H1 (cell line): ENCODE data around the gene LRRN1. TPM values are rescaled to one million over a fixed set of nuclear protein-coding genes. Genes with fewer than 3 reads are reported as not detected.

ENCODE experiments used
- CTCF ChIA-PET: fragments of 300-600 bp; sonication (Branson Sonifier 250); formaldehyde crosslinking; loops from one replicate; lab custom pipeline; 2021; ENCODE audit not compliant: partially characterized antibody; lab: Charles Lee
- POLR2A ChIA-PET: fragments of 300-600 bp; sonication (Branson Sonifier 250); formaldehyde crosslinking; loops from one replicate; lab custom pipeline; 2021; ENCODE audit warnings: inconsistent platforms; ENCODE audit not compliant: partially characterized antibody; lab: Charles Lee
- DNase-seq, 2 experiments: peaks; one replicate each; pipeline versions ENCODE4 v3.0.0 to v3.0.0-alpha.2; 2010 to 2022; ENCODE audit warnings: low spot score in 2 of 2, low read depth in 1 of 2, mixed read lengths in 1 of 2
- FAIRE-seq: peaks from 2 replicates; lab custom pipeline; 2011; peaks lifted over from hg19 to GRCh38; lab: Jason Lieb, UNC
- H2AFZ ChIP-seq: 2 replicates; pipeline ENCODE4 v1.8.1; 2012; ENCODE audit warnings: low read length, inconsistent platforms
- H2AK5ac ChIP-seq: 2 replicates; pipeline ENCODE4 v1.6.1; 2013; ENCODE audit warnings: low read depth, low read length
- H2BK120ac ChIP-seq: replicated peaks from 2 replicates; pipeline ENCODE3; 2013; ENCODE audit warnings: low read depth, low read length, inconsistent platforms
- H2BK12ac ChIP-seq: 2 replicates; pipeline ENCODE4 v1.6.1; 2013; ENCODE audit warnings: low read depth, low read length
- H2BK15ac ChIP-seq: 2 replicates; pipeline ENCODE4 v1.6.1; 2013; ENCODE audit warnings: low read length
- H2BK20ac ChIP-seq: 2 replicates; pipeline ENCODE4 v1.6.1; 2013; ENCODE audit warnings: low read length
- H2BK5ac ChIP-seq: 2 replicates; pipeline ENCODE4 v1.6.1; 2013; ENCODE audit warnings: low read depth, low read length
- H3K14ac ChIP-seq: 2 replicates; pipeline ENCODE4 v1.6.1; 2013; ENCODE audit warnings: inconsistent platforms; ENCODE audit not compliant: insufficient read length
- H3K18ac ChIP-seq: 2 replicates; pipeline ENCODE4 v1.6.1; 2013; ENCODE audit warnings: low read length; ENCODE audit errors: extremely low read depth
- H3K23ac ChIP-seq: 2 replicates; pipeline ENCODE4 v1.6.1; 2013; ENCODE audit warnings: inconsistent platforms; ENCODE audit not compliant: insufficient read length
- H3K23me2 ChIP-seq: 2 replicates; pipeline ENCODE4 v1.6.1; 2013; ENCODE audit warnings: low read depth, low read length
- H3K27ac ChIP-seq: 2 replicates; pipeline ENCODE4 v1.6.1; 2011; ENCODE audit warnings: low read depth, low read length, inconsistent platforms
- H3K27me3 ChIP-seq, 4 experiments: replicated peaks in 1 of 4; 1 replicate in 1 of 4; 2 replicates in 3 of 4; pipeline versions ENCODE4 v1.6.1 to v1.8.1; 2011 to 2013; ENCODE audit warnings: low read length in 3 of 4, mild to moderate bottlenecking in 3 of 4, inconsistent platforms in 2 of 4, mixed read lengths in 2 of 4, moderate library complexity in 1 of 4; ENCODE audit not compliant: control insufficient read depth in 3 of 4, insufficient read depth in 3 of 4; ENCODE audit errors: extremely low read depth in 1 of 4
- H3K36me3 ChIP-seq, 4 experiments: 2 replicates each; pipeline versions ENCODE4 v1.6.1 to v1.8.1; 2011 to 2013; ENCODE audit warnings: mild to moderate bottlenecking in 4 of 4, low read length in 3 of 4, moderate library complexity in 2 of 4, control low read depth in 1 of 4, inconsistent platforms in 1 of 4; ENCODE audit not compliant: insufficient read depth in 4 of 4, control insufficient read depth in 2 of 4
- H3K4ac ChIP-seq: replicated peaks from 2 replicates; pipeline ENCODE3; 2013; ENCODE audit warnings: low read length, low read depth, mixed read lengths, inconsistent platforms; ENCODE audit not compliant: insufficient read length
- H3K4me1 ChIP-seq, 4 experiments: replicated peaks in 1 of 4; 1 replicate in 1 of 4; 2 replicates in 3 of 4; pipeline versions ENCODE4 v1.6.1 to v1.8.1; 2011 to 2013; ENCODE audit warnings: low read length in 3 of 4, inconsistent platforms in 2 of 4, mixed read lengths in 1 of 4; ENCODE audit not compliant: insufficient read depth in 4 of 4, control insufficient read depth in 3 of 4
- H3K4me2 ChIP-seq, 2 experiments: 2 replicates each; pipeline versions ENCODE4 v1.6.1 to v1.8.1; 2011 to 2013; ENCODE audit warnings: low read depth in 2 of 2, low read length in 2 of 2, control low read depth in 1 of 2, inconsistent platforms in 1 of 2, mild to moderate bottlenecking in 1 of 2; ENCODE audit not compliant: insufficient read depth in 1 of 2
- H3K4me3 ChIP-seq, 4 experiments: fragments of 200-600, 300-600 bp in 1 of 4; sonication (generic), shearing (Covaris generic), sonication (Bioruptor Twin) in 1 of 4; 2 replicates each; pipeline versions ENCODE4 v1.5.1 to v1.8.1; 2011 to 2016; ENCODE audit warnings: low read length in 4 of 4, low read depth in 3 of 4, control low read depth in 2 of 4, inconsistent platforms in 2 of 4, mild to moderate bottlenecking in 2 of 4, mixed read lengths in 1 of 4, moderate library complexity in 1 of 4; ENCODE audit not compliant: insufficient read depth in 2 of 4; ENCODE audit errors: extremely low read depth in 1 of 4
- H3K56ac ChIP-seq: replicated peaks from 2 replicates; pipeline ENCODE3; 2013; ENCODE audit warnings: low read depth, mild to moderate bottlenecking, mixed read lengths, low read length, inconsistent platforms; ENCODE audit not compliant: insufficient read length
- H3K79me1 ChIP-seq: 2 replicates; pipeline ENCODE4 v1.6.1; 2013; ENCODE audit warnings: low read depth, low read length, control low read depth
- H3K79me2 ChIP-seq, 2 experiments: 2 replicates each; pipeline versions ENCODE4 v1.6.1 to v1.8.1; 2012 to 2013; ENCODE audit warnings: low read length in 2 of 2, mild to moderate bottlenecking in 2 of 2, inconsistent platforms in 1 of 2; ENCODE audit not compliant: insufficient read depth in 2 of 2, control insufficient read depth in 1 of 2
- H3K9ac ChIP-seq, 4 experiments: replicated peaks in 1 of 4; 1 replicate in 1 of 4; 2 replicates in 3 of 4; pipeline versions ENCODE4 v1.6.1 to v1.8.1; 2011 to 2013; ENCODE audit warnings: low read depth in 3 of 4, low read length in 3 of 4, control low read depth in 2 of 4, mild to moderate bottlenecking in 2 of 4, moderate library complexity in 2 of 4, inconsistent platforms in 1 of 4; ENCODE audit errors: extremely low read depth in 1 of 4
- H3K9me3 ChIP-seq, 2 experiments: 2 replicates each; pipeline versions ENCODE4 v1.6.1 to v1.8.1; 2012 to 2013; ENCODE audit warnings: mild to moderate bottlenecking in 2 of 2, moderate library complexity in 2 of 2, control low read depth in 1 of 2, inconsistent platforms in 1 of 2, low read depth in 1 of 2, low read length in 1 of 2, mixed read lengths in 1 of 2; ENCODE audit not compliant: insufficient read depth in 2 of 2
- H4K20me1 ChIP-seq, 2 experiments: replicated peaks in 1 of 2; 2 replicates each; pipeline versions ENCODE3 to v1.8.1; 2011 to 2013; ENCODE audit warnings: inconsistent platforms in 2 of 2, low read length in 2 of 2, mild to moderate bottlenecking in 1 of 2; ENCODE audit not compliant: insufficient read depth in 2 of 2, control insufficient read depth in 1 of 2
- H4K5ac ChIP-seq: 2 replicates; pipeline ENCODE4 v1.6.1; 2013; ENCODE audit warnings: low read length, low read depth, mixed read lengths, inconsistent platforms; ENCODE audit not compliant: insufficient read length
- H4K8ac ChIP-seq: 2 replicates; pipeline ENCODE4 v1.8.0; 2013; ENCODE audit warnings: mild to moderate bottlenecking, moderate library complexity, low read length, inconsistent platforms; ENCODE audit not compliant: insufficient read depth; ENCODE audit errors: extremely low read depth
- H4K91ac ChIP-seq: replicated peaks from 2 replicates; pipeline ENCODE3; 2013; ENCODE audit warnings: low read length, mixed read lengths, inconsistent platforms; ENCODE audit not compliant: insufficient read length
- BRCA1 ChIP-seq: IDR thresholded peaks from 2 replicates; pipeline ENCODE4 v1.6.1; 2012; ENCODE audit warnings: low read depth, low read length, improper control_type of control experiment
- CBX8 ChIP-seq: fragments of 300-800, 300-1000 bp; sonication (generic); IDR thresholded peaks from 2 replicates; pipeline ENCODE4 v1.7.1; 2016; ENCODE audit warnings: low read depth, low read length, borderline replicate concordance
- EZH2 ChIP-seq: fragments of 200-600 bp; sonication (generic); IDR thresholded peaks from 2 replicates; pipeline ENCODE4 v1.7.1; 2012; ENCODE audit warnings: low read depth, mild to moderate bottlenecking, moderate library complexity, low read length, inconsistent platforms; ENCODE audit not compliant: severe bottlenecking
- KDM1A ChIP-seq: fragments of 200-600, 300-600 bp; sonication (generic); IDR thresholded peaks from 2 replicates; pipeline ENCODE4 v1.7.1; 2016; ENCODE audit warnings: mild to moderate bottlenecking, low read length, borderline replicate concordance
- POU5F1 ChIP-seq: IDR thresholded peaks from 2 replicates; pipeline ENCODE4 v1.6.1; 2011; ENCODE audit warnings: low read depth, mild to moderate bottlenecking, low read length, moderate library complexity
- RBBP5 ChIP-seq: IDR thresholded peaks from 2 replicates; pipeline ENCODE4 v1.7.1; 2012; ENCODE audit warnings: low read depth, mild to moderate bottlenecking, inconsistent platforms, low read length, moderate library complexity, borderline replicate concordance
- SIX5 ChIP-seq: IDR thresholded peaks from 2 replicates; pipeline ENCODE4 v1.6.1; 2011; ENCODE audit warnings: mild to moderate bottlenecking, low read depth, low read length
- SUZ12 ChIP-seq: fragments of 200-600 bp; sonication (generic); IDR thresholded peaks from 2 replicates; pipeline ENCODE4 v1.6.1; 2012; ENCODE audit warnings: mild to moderate bottlenecking, inconsistent platforms, low read length, moderate library complexity, mixed read lengths
- WGBS, 2 experiments: shearing (Covaris generic) in 1 of 2; methylation state at CpG; one replicate each; pipeline versions ENCODE4 v1.1.6 to v1.1.7; 2013 to 2015; ENCODE audit warnings: low lambda C conversion rate in 2 of 2, mixed read lengths in 2 of 2, inconsistent platforms in 1 of 2, low coverage in 1 of 2, missing lambda C conversion rate in 1 of 2; ENCODE audit not compliant: insufficient replicate concordance in 2 of 2, insufficient coverage in 1 of 2, insufficient read length in 1 of 2; ENCODE audit errors: extremely low coverage in 1 of 2, missing lambda C conversion rate in 1 of 2; 5-methylcytosine and 5-hydroxymethylcytosine counted together
- polyA plus RNA-seq, 7 experiments: library from polyadenylated mRNA; depleted of rRNA in 3 of 7; stranded (reverse) in 5 of 7; unstranded in 2 of 7; fragments of >200 nt in 5 of 7; fragments of 200-250 nt in 2 of 7; gene quantifications; 1 replicate in 5 of 7; 2 replicates in 1 of 7; 4 replicates in 1 of 7; pipeline versions ENCODE4 v1.2.1 to v1.2.3, GENCODE V29; 2011 to 2013; ENCODE audit warnings: missing spikeins in 2 of 7, mixed read lengths in 2 of 7
- total RNA-seq: library from RNA; stranded (reverse); fragmentation: NEBNext Ultra II Directional; extraction: Animal tissue kit (Norgen Biotek cat#: 25700); gene quantifications from 2 replicates; pipeline ENCODE4 v1.2.1, GENCODE V29; 2021
- TF ChIP-seq, protein P1 (sequence below), 3 experiments: IDR thresholded peaks; 1 replicate in 2 of 3; 2 replicates in 1 of 3; pipeline versions ENCODE4 v1.5.1 to v1.6.1; 2011; ENCODE audit warnings: low read length in 3 of 3, mild to moderate bottlenecking in 3 of 3, inconsistent platforms in 2 of 3, low read depth in 1 of 3, moderate library complexity in 1 of 3; ENCODE audit not compliant: insufficient read depth in 1 of 3; ENCODE audit errors: control extremely low read depth in 1 of 3

LRRN1 gene
- total and polyA plus RNA-seq, 2 of the 8 experiments (the other 6 are each of a cell fraction or from before 2014, with no cell fraction given), result 159 to 199 TPM

DNA sequence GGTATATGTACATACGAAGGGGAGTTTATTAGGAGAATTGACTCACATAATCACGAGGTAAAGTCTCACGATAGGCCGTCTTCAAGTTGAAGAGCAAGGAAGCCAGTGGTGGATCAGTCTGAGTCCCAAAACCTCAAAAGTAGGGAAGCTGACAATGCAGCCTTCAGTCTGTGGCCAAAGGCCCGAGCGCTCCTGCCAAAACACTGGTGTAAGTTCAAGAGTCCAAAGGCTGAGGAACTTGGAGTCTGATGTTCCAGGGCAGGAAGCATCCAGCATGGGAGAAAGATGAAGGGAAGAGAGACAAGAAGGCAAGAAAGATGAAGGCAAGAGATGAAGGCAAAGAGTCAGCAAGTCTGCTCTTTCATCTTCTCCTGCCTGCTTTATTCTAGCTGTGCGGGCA is 16.8 kb upstream of the LRRN1 start:
- Histone ChIP-seq H3K4me1 (no peaks in the 10 kb centered on the region), H2BK5ac (no peak overlapping the region), H2AFZ (no peak overlapping the region), H3K56ac (no peak overlapping the region), H3K23me2 (no peaks in the 10 kb centered on the region), H2AK5ac (no peak overlapping the region), H3K4ac (no peak overlapping the region), H3K4me2 (no peak overlapping the region), H2BK15ac (no peak overlapping the region), H2BK120ac (no peak overlapping the region), H3K79me2 (no peaks in the 10 kb centered on the region), H2BK12ac (no peak overlapping the region), H3K27ac (no peak overlapping the region), H4K91ac (no peak overlapping the region), H3K9ac (no peak overlapping the region), H4K8ac (no peak overlapping the region), H3K36me3 (no peaks in the 10 kb centered on the region), H3K14ac (no peak overlapping the region), H2BK20ac (no peak overlapping the region), H3K27me3 (no peaks in the 10 kb centered on the region), H4K5ac (no peak overlapping the region), H3K4me3 (no peak overlapping the region), H3K79me1 (no peaks in the 10 kb centered on the region), H3K9me3 (no peaks in the 10 kb centered on the region), H3K23ac (no peak overlapping the region), H4K20me1 (no peaks in the 10 kb centered on the region), H3K18ac (no peak overlapping the region)
- FAIRE-seq (no peak), DNase-seq (no peak)
- ChIA-PET CTCF (interaction anchor here (1.0 kb wide), 1 partner anchor 12 kb away, joined by 3 read pairs; no protein-coding TSS in a partner anchor), POLR2A (no interaction called here)
- 72% methylated on average over 7 of the region's 7 CpGs; no CpG with 5 or more reads in 1 of the 2 experiments for WGBS, 2 experiments
- no peak for TF ChIP-seq SIX5
- TF ChIP-seq POU5F1, result no peak
- no peak for TF ChIP-seq CBX8
- TF ChIP-seq, protein P1, sequence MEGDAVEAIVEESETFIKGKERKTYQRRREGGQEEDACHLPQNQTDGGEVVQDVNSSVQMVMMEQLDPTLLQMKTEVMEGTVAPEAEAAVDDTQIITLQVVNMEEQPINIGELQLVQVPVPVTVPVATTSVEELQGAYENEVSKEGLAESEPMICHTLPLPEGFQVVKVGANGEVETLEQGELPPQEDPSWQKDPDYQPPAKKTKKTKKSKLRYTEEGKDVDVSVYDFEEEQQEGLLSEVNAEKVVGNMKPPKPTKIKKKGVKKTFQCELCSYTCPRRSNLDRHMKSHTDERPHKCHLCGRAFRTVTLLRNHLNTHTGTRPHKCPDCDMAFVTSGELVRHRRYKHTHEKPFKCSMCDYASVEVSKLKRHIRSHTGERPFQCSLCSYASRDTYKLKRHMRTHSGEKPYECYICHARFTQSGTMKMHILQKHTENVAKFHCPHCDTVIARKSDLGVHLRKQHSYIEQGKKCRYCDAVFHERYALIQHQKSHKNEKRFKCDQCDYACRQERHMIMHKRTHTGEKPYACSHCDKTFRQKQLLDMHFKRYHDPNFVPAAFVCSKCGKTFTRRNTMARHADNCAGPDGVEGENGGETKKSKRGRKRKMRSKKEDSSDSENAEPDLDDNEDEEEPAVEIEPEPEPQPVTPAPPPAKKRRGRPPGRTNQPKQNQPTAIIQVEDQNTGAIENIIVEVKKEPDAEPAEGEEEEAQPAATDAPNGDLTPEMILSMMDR (IDR thresholded peaks at IDR 0.05; ENCODE audit: control extremely low read depth in 1 of 3, insufficient read depth in 1 of 3, low read depth in 1 of 3, low read length in 3 of 3), result no peak
- no peak for TF ChIP-seq RBBP5
- TF ChIP-seq BRCA1, result no peak
- TF ChIP-seq EZH2, result no peak
- TF ChIP-seq SUZ12, result no peak
- no peak for TF ChIP-seq KDM1A
